Nephron progenitor cell (in vitro differentiated cells): ENCODE results near the gene GABRQ.

Source experiments
- DNase-seq: peaks from one replicate; pipeline ENCODE4 v3.0.0; 2021
- H3K27ac Mint-ChIP-seq: 2 replicates; pipeline ENCODE4 v1.8.0; 2021; ENCODE audit warnings: mild to moderate bottlenecking, moderate library complexity, mixed read lengths
- H3K27me3 Mint-ChIP-seq: 2 replicates; pipeline ENCODE4 v1.8.0; 2021; ENCODE audit warnings: mild to moderate bottlenecking, low read depth, mixed read lengths; ENCODE audit not compliant: poor library complexity
- H3K36me3 Mint-ChIP-seq: 2 replicates; pipeline ENCODE4 v1.8.0; 2021; ENCODE audit warnings: low read depth, mixed read lengths
- H3K4me1 Mint-ChIP-seq: 2 replicates; pipeline ENCODE4 v1.8.0; 2021; ENCODE audit warnings: mixed read lengths
- H3K4me3 Mint-ChIP-seq: 2 replicates; pipeline ENCODE4 v1.8.0; 2021; ENCODE audit warnings: mild to moderate bottlenecking, moderate library complexity, mixed read lengths
- H3K9me3 Mint-ChIP-seq: 2 replicates; pipeline ENCODE4 v1.8.0; 2021; ENCODE audit warnings: mild to moderate bottlenecking, moderate library complexity, mixed read lengths
- CTCF ChIP-seq: fragments of 200-600 bp; sonication (generic); IDR thresholded peaks from 2 replicates; pipeline ENCODE4 v1.5.0; 2021; ENCODE audit warnings: antibody characterized with exemption

Gene GABRQ

GRCh38 chrX:152640034-152640818, 2.5 kb downstream of the GABRQ start:
- no peak for DNase-seq
- H3K4me3 Mint-ChIP-seq = no peak overlapping the region
- peaks cover 41% of the 10 kb centered on the region for H3K9me3 Mint-ChIP-seq
- H3K36me3 Mint-ChIP-seq = no peaks in the 10 kb centered on the region
- peaks cover 13% of the 10 kb centered on the region for H3K4me1 Mint-ChIP-seq
- H3K27ac Mint-ChIP-seq = no peak overlapping the region
- TF ChIP-seq CTCF = no peak
- H3K27me3 Mint-ChIP-seq = peaks cover 58% of the 10 kb centered on the region

GRCh38 chrX:152641256-152641875, 3.7 kb downstream of the GABRQ start:
- peaks cover 13% of the 10 kb centered on the region for H3K4me1 Mint-ChIP-seq
- peaks cover 55% of the 10 kb centered on the region for H3K27me3 Mint-ChIP-seq
- no peak for TF ChIP-seq CTCF
- H3K4me3 Mint-ChIP-seq = no peak overlapping the region
- H3K36me3 Mint-ChIP-seq = no peaks in the 10 kb centered on the region
- peaks cover 29% of the 10 kb centered on the region for H3K9me3 Mint-ChIP-seq
- no peak for DNase-seq
- no peak overlapping the region for H3K27ac Mint-ChIP-seq

GRCh38 chrX:152641996-152642395, 4.3 kb downstream of the GABRQ start:
- H3K36me3 Mint-ChIP-seq = no peaks in the 10 kb centered on the region
- no peak overlapping the region for H3K27ac Mint-ChIP-seq
- peaks cover 13% of the 10 kb centered on the region for H3K4me1 Mint-ChIP-seq
- peak; percentile 22 for DNase-seq
- H3K9me3 Mint-ChIP-seq = peaks cover 23% of the 10 kb centered on the region
- H3K27me3 Mint-ChIP-seq = peaks cover 49% of the 10 kb centered on the region
- H3K4me3 Mint-ChIP-seq = no peak overlapping the region
- TF ChIP-seq CTCF = peak; percentile 24

GRCh38 chrX:152642931-152643564, 5.4 kb downstream of the GABRQ start:
- no peak for TF ChIP-seq CTCF
- H3K4me1 Mint-ChIP-seq = peaks cover 13% of the 10 kb centered on the region
- H3K9me3 Mint-ChIP-seq = peaks cover 23% of the 10 kb centered on the region
- no peaks in the 10 kb centered on the region for H3K36me3 Mint-ChIP-seq
- H3K4me3 Mint-ChIP-seq = no peak overlapping the region
- no peak overlapping the region for H3K27ac Mint-ChIP-seq
- H3K27me3 Mint-ChIP-seq = peaks cover 39% of the 10 kb centered on the region
- no peak for DNase-seq

GRCh38 chrX:152646961-152647360, 9.3 kb downstream of the GABRQ start:
- Mint-ChIP-seq H3K4me1 (peaks cover 9% of the 10 kb centered on the region), H3K36me3 (no peaks in the 10 kb centered on the region), H3K27ac (no peak overlapping the region), H3K27me3 (no peaks in the 10 kb centered on the region), H3K4me3 (no peak overlapping the region), H3K9me3 (peaks cover 27% of the 10 kb centered on the region)
- TF ChIP-seq CTCF = no peak
- DNase-seq = no peak
